A673 (cell line): ENCODE results near the gene SERPINA9. TPM values are rescaled to one million over a fixed set of nuclear protein-coding genes. Genes with fewer than 3 reads are reported as not detected.

Experiments
- BruUV-seq: library from RNA; stranded (reverse); fragments of 400-500 nt; replicated peaks from 2 replicates; lab custom pipeline; 2021; lab: Mats Ljungman, UMichigan
- CTCF ChIA-PET: fragments of 300-600 bp; sonication (Branson Sonifier 250); formaldehyde crosslinking; loops from one replicate; lab custom pipeline; 2022; ENCODE audit warnings: antibody characterized with exemption; lab: Charles Lee
- POLR2A ChIA-PET: fragments of 300-600 bp; sonication (Branson Sonifier 250); formaldehyde crosslinking; loops from one replicate; lab custom pipeline; 2022; ENCODE audit warnings: antibody characterized with exemption; ENCODE audit not compliant: low non-redundant PET; lab: Charles Lee
- DNase-seq: peaks from one replicate; pipeline ENCODE4 v3.0.0-alpha.2; 2015; ENCODE audit warnings: low spot score
- H3K27ac ChIP-seq: fragments of 200-600 bp; sonication (generic); 2 replicates; pipeline ENCODE4 v1.5.1; 2016; ENCODE audit warnings: mixed run types, low read depth, mild to moderate bottlenecking, mixed read lengths, antibody characterized with exemption, low read length; ENCODE audit not compliant: poor library complexity, severe bottlenecking
- H3K27me3 ChIP-seq: fragments of 200-600 bp; sonication (generic); replicated peaks from 2 replicates; pipeline ENCODE4 v1.6.1; 2017; ENCODE audit warnings: mixed run types, low read depth, mild to moderate bottlenecking, mixed read lengths, antibody characterized with exemption, low read length; ENCODE audit not compliant: insufficient read depth, poor library complexity
- H3K36me3 ChIP-seq: fragments of 200-600 bp; sonication (generic); 2 replicates; pipeline ENCODE4 v1.6.1; 2016; ENCODE audit warnings: mixed run types, mild to moderate bottlenecking, mixed read lengths, antibody characterized with exemption, low read length; ENCODE audit not compliant: insufficient read depth, poor library complexity, severe bottlenecking
- H3K4me1 ChIP-seq: fragments of 200-600 bp; sonication (generic); 2 replicates; pipeline ENCODE4 v1.6.1; 2017; ENCODE audit warnings: mixed run types, mild to moderate bottlenecking, mixed read lengths, antibody characterized with exemption, low read length; ENCODE audit not compliant: insufficient read depth, poor library complexity, severe bottlenecking
- H3K4me3 ChIP-seq: fragments of 200-600 bp; sonication (generic); 2 replicates; pipeline ENCODE4 v1.5.1; 2016; ENCODE audit warnings: low read depth, mixed run types, mild to moderate bottlenecking, mixed read lengths, low read length; ENCODE audit not compliant: poor library complexity, severe bottlenecking
- H3K9me3 ChIP-seq: fragments of 200-600 bp; sonication (generic); 2 replicates; pipeline ENCODE4 v1.6.1; 2016; ENCODE audit warnings: mixed run types, low read depth, mild to moderate bottlenecking, mixed read lengths, antibody characterized with exemption, low read length; ENCODE audit not compliant: poor library complexity, severe bottlenecking
- EZH2 ChIP-seq: fragments of 200-600 bp; sonication (generic); IDR thresholded peaks from 2 replicates; pipeline ENCODE4 v1.6.1; 2017; ENCODE audit warnings: borderline replicate concordance, low read depth, mild to moderate bottlenecking, mixed read lengths, antibody characterized with exemption, low read length; ENCODE audit not compliant: poor library complexity, severe bottlenecking
- intact Hi-C: fragments of 100-400 bp; cut with micrococcal nuclease; formaldehyde crosslinking; loops from one replicate; pipeline ENCODE4 v1.10.0; 2022; ENCODE audit not compliant: unreplicated experiment
- total RNA-seq: library from RNA; stranded (reverse); gene quantifications from 2 replicates; pipeline ENCODE4 v1.2.3, GENCODE V29; 2021
- TF ChIP-seq, protein P1 (sequence below): fragments of 300-800, 200-600 bp; sonication (generic); conservative IDR thresholded peaks from 2 replicates; pipeline ENCODE4 v1.5.1; 2017; ENCODE audit warnings: low read depth, mild to moderate bottlenecking, antibody characterized with exemption, low read length, moderate library complexity, mixed read lengths

The SERPINA9 gene
- total RNA-seq, 1 experiment from 2014 or later, result not detected

GRCh38 chr14:94499673-94500072 is 23.7 kb upstream of the SERPINA9 start:
- no TSS peak for BruUV-seq
- no peak for DNase-seq
- POLR2A ChIA-PET, result no interaction called here
- TF ChIP-seq, protein P1, sequence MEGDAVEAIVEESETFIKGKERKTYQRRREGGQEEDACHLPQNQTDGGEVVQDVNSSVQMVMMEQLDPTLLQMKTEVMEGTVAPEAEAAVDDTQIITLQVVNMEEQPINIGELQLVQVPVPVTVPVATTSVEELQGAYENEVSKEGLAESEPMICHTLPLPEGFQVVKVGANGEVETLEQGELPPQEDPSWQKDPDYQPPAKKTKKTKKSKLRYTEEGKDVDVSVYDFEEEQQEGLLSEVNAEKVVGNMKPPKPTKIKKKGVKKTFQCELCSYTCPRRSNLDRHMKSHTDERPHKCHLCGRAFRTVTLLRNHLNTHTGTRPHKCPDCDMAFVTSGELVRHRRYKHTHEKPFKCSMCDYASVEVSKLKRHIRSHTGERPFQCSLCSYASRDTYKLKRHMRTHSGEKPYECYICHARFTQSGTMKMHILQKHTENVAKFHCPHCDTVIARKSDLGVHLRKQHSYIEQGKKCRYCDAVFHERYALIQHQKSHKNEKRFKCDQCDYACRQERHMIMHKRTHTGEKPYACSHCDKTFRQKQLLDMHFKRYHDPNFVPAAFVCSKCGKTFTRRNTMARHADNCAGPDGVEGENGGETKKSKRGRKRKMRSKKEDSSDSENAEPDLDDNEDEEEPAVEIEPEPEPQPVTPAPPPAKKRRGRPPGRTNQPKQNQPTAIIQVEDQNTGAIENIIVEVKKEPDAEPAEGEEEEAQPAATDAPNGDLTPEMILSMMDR, result no peak
- TF ChIP-seq EZH2, result no peak
- intact Hi-C loops, result no loop called here
- no peak overlapping the region for H3K27ac ChIP-seq
- H3K4me3 ChIP-seq, result no peak overlapping the region
- H3K27me3 ChIP-seq, result peaks cover 4% of the 10 kb centered on the region
- CTCF ChIA-PET, result no interaction called here
- H3K36me3 ChIP-seq, result no peaks in the 10 kb centered on the region
- no peaks in the 10 kb centered on the region for H3K4me1 ChIP-seq
- H3K9me3 ChIP-seq, result no peaks in the 10 kb centered on the region

- Histone ChIP-seq H3K4me3 (no peak overlapping the region), H3K36me3 (no peaks in the 10 kb centered on the region), H3K9me3 (no peaks in the 10 kb centered on the region), H3K27ac (no peak overlapping the region), H3K4me1 (no peaks in the 10 kb centered on the region), H3K27me3 (peaks cover 4% of the 10 kb centered on the region)
- intact Hi-C loops, result no loop called here
- no peak for TF ChIP-seq EZH2
- TF ChIP-seq, protein P1, result no peak
- DNase-seq, result no peak
- CTCF ChIA-PET, result no interaction called here
- no TSS peak for BruUV-seq
- POLR2A ChIA-PET, result no interaction called here
Observed at GRCh38 chr14:94498215-94498614, 22.2 kb upstream of the SERPINA9 start.

- Histone ChIP-seq H3K36me3 (no peaks in the 10 kb centered on the region), H3K9me3 (no peaks in the 10 kb centered on the region), H3K27ac (no peak overlapping the region), H3K4me3 (no peak overlapping the region), H3K27me3 (peaks cover 4% of the 10 kb centered on the region), H3K4me1 (no peaks in the 10 kb centered on the region)
- TF ChIP-seq EZH2, result no peak
- TF ChIP-seq, protein P1, result no peak
- CTCF ChIA-PET, result no interaction called here
- intact Hi-C loops, result no loop called here
- no TSS peak for BruUV-seq
- no peak for DNase-seq
- POLR2A ChIA-PET, result no interaction called here
Observed at GRCh38 chr14:94494085-94494484, 18.1 kb upstream of the SERPINA9 start.
